HG03575 (cell line): ENCODE results near the gene TEX48.

ENCODE experiments used
- ATAC-seq: cut with Tn5 transposase; IDR thresholded peaks from one replicate; pipeline ENCODE4 v1.9.1; 2021; ENCODE audit not compliant: unreplicated experiment, insufficient number of reproducible peaks, low FRiP score; ENCODE audit errors: extremely low read depth

TEX48 gene

GRCh38 chr9:114633438-114634089 is 48.4 kb downstream of the TEX48 start:
- ATAC-seq: no peak

GRCh38 chr9:114631166-114631565 is 50.8 kb downstream of the TEX48 start:
- no peak for ATAC-seq

GRCh38 chr9:114629563-114630090 is 52.4 kb downstream of the TEX48 start:
- no peak for ATAC-seq

- ATAC-seq: no peak
Observed at GRCh38 chr9:114627553-114627952, 54.4 kb downstream of the TEX48 start.

GRCh38 chr9:114626415-114627020 is 55.5 kb downstream of the TEX48 start:
- no peak for ATAC-seq

GRCh38 chr9:114624677-114625076 is 57.3 kb downstream of the TEX48 start:
- ATAC-seq: no peak

- no peak for ATAC-seq
Observed at GRCh38 chr9:114621975-114622609, 59.9 kb downstream of the TEX48 start.

- ATAC-seq: no peak
Observed at GRCh38 chr9:114621561-114621960, 60.4 kb downstream of the TEX48 start.

GRCh38 chr9:114619191-114619761 is 62.7 kb downstream of the TEX48 start:
- ATAC-seq: no peak

GRCh38 chr9:114616684-114617520 is 65.1 kb downstream of the TEX48 start:
- ATAC-seq: peak; percentile 48
